ENCODE data around the gene ABR.

Gene ABR

DNA sequence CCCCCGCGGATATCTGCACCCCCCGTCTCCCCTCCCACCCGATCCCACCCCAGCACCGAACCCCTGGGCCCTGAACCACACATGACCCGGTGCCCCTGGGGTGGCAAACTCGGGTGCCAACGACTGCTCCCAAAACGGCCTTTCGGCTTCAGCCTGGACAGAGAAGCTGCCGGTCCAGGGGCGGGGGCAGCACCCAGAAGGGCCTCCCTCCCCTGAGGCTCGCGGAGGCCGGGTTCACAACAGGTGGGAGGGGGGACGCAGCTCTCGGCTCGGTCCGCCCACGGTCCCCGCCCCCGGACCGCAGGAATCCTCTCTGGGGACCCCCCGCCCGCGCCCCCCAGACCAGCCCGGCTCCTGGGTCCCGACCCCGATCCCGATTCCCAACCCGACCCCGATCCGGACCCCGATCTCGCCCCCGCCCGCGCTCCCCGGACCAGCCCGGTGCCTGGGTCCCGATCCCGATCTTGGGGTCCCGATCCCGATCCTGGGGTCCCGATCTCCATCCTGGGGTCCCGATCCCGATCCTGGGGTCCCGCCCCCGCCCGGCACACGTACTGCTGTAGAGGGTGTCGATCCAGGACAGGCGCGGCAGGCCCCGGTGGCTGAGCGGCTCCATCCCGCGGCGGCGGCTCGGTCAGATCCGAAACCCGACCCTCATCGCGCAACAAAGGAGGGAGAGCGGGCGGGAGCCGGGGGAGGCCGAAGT is 516 bp downstream of the ABR start:
- no peak for DNase-seq (ENCODE audit: low read depth, low spot score)
- peak overlapping the region; percentile 44 for H3K4me3 ChIP-seq (ENCODE audit: low read length)

DNA sequence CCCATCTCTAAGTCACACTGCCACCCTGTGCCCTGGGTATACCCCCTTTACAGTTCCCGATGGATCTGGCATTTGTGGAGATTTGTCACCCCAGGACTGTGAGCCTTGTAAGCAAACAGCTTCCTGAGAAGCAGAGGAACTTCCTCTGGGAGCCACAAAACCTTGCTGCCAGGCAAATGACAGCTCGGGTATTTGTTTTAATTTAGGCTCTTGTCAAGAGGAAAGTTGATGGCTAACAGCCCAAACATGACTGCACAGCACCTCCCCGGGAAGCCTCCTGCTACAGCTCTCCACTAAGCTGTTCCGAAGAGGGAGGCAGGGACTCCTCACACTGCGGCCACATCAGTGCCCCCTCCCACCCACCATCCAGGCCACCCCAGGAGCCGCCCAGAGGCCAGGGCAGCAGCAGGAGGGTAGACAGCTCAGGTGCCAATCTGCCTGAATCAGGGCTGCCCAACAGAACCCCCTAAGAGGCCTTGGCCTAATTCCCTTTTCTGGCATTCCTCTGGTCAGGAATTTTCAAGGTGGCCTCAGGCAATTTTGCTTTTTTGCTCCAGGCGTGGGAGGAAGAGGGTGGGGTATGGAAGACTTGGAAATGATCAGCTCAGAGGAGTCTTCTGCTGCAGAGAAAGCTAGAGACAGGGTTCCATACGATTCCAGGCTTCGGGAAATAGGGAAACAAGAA is 2.6 kb downstream of the ABR start:
- H3K4me3 ChIP-seq (ENCODE audit: low read length), result no peak overlapping the region
- DNase-seq (ENCODE audit: low read depth, low spot score), result no peak

DNA sequence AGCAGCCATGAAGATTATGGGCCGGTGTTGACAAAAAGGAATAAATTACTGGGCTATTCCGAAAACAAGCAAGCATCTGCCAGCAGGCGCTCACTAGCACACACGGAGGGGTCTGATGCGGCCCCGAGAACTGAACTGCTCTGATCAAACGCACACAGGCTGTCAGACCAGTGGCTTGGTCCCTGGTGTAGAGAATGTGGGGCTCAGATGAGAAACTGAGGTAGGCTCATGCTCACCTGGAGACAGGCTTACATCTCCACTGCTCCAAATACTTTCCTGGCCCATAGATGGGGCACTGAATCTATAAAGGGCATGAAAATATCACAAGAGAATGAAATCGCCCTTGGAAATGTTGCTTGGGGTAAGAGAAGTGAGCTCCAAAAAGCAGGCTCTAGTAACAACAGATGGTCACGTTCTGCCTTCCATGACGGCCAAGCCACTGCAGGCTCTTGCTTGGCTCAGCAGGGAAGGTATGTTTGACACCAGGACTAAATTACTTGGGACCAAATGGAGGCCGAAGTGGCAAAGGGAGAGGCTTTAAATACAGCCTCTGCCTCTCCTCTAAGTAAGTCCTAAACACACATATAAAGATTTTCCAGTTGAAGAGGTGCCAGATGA is 5.4 kb downstream of the ABR start:
- no peak for DNase-seq (ENCODE audit: low read depth, low spot score)
- H3K4me3 ChIP-seq (ENCODE audit: low read length), result no peak overlapping the region

DNA sequence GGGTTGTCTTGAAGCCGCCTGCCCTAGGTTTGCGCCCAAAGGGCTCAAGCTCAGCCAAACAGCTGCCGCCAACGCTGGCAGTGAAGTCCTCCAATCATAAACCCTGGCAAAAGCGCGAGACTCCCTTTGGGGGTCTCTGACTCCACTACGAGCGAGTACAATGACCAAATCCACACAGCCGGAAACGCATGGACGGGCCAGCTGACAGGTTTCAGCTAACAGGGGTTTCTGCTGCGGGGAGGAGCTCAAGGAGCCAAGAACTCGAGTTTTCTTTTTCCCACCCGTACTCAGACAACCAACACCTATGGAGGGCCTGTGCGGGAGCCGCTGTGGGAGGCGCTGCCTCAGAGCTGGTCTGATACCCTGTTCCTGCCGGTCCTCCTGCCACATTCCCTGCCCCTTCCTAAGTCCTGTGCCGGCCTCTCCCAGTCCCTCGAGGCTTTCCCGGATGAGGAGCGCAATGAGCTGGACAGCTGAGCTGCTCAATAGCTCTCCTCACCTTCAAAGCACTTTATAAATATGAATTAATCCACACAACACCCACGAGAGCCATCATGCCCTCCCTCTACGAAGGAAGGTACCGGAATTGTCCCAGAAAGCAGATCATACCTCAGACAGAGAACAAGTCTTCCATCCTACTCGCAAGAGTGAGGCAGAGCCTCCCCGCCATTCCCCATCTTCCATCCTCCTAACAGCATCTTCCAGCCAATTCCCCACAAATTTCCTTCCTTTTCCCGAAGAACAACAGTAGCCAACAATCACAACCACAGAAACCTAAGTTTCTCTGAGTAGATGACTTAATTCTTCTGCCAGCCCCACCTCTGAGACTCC is 6.1 kb downstream of the ABR start:
- DNase-seq (ENCODE audit: low read depth, low spot score), result no peak
- H3K4me3 ChIP-seq (ENCODE audit: low read length), result no peak overlapping the region

DNA sequence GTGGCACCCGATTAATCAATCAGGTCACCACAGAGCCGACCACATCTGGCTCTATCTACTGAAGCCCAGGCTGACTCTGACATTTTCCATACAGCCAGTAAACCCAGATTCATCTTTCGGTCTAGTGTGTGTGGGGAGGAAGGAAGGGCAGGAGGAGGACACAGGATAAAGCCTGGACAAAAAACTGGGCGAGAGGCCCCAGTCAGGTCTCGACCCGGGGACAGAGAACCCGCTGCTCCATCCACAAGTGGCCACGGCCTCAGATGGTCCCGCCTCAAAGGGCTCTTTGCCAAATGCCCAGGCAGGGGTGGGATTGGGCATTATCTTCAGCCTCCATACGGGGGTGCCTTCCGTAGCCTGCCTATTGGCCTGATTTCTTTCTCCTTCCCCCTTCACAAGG is 7.8 kb downstream of the ABR start:
- no peak for DNase-seq (ENCODE audit: low read depth, low spot score)
- no peak overlapping the region for H3K4me3 ChIP-seq (ENCODE audit: low read length)

GRCh38 chr17:1170739-1171138 is 9.0 kb downstream of the ABR start:
- no peak for DNase-seq (ENCODE audit: low read depth, low spot score)

DNA sequence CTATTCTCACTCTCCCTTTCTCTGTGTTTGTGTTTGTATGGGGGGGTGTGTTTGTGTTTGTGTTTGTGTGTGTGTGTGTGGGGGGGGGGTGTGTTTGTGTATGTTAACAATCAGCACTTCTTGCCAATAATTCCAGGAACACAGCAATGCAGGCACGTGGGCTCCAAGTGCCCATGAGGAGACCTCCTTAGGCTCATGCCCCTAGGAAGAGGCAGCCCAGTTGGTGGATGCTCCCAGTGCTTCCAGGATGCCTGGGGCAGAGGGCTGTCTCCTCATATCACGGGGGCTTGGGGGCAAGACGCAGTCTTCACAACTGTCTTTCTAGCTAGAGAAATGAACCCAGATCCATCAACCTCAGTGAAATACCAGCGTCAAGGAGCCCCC is 9.9 kb downstream of the ABR start:
- DNase-seq (ENCODE audit: low read depth, low spot score), result no peak
- no peak overlapping the region for H3K4me3 ChIP-seq (ENCODE audit: low read length)

More at GRCh38 chr17:1170739-1171138, 9.0 kb downstream of the ABR start:
- no peak overlapping the region for H3K4me3 ChIP-seq (ENCODE audit: low read length)

GRCh38 chr17:1169221-1169928 is 10.4 kb downstream of the ABR start:
- no peak for DNase-seq (ENCODE audit: low read depth, low spot score)
- H3K4me3 ChIP-seq (ENCODE audit: low read length), result no peak overlapping the region

DNA sequence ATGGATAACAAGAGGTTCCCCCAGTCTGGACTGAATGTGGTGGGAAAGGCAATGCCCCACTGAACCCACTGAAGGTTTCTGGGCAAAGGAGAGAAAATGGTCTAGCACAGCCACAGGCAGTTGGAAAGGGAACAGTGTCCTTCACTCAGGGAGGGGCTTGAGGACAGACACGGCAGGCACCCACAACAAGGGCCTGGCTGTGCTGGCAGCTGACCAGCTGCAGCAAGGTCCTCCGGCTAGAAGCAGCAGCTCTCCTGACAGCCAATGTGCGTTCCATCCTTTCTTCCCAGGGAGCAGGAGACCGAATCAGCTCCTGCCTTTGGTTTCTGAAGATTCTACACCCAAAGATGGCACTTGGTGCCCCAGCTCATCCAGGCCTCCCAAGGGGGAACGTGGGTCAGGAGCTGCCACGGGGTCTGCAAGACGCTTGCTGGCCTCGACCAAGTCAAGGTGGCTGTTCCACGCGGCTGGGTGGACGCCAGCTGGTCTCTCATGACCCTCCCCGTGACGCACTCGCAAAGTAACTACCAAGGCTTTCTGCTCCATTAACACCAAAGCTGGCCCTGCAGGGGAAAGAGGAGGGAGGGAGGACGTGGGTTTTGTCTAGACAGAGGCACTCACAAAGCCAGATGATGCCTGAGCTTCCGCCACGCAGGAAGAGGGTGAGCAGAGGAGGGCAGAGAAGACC is 11.1 kb downstream of the ABR start:
- H3K4me3 ChIP-seq (ENCODE audit: low read length), result no peak overlapping the region
- no peak for DNase-seq (ENCODE audit: low read depth, low spot score)

- H3K4me3 ChIP-seq (ENCODE audit: low read length), result no peak overlapping the region
- DNase-seq (ENCODE audit: low read depth, low spot score), result no peak
These were observed 13.5 kb downstream of the ABR start for GRCh38 chr17:1166276-1166675.

GRCh38 chr17:1165836-1166235 is 13.9 kb downstream of the ABR start:
- DNase-seq (ENCODE audit: low read depth, low spot score), result no peak
- no peak overlapping the region for H3K4me3 ChIP-seq (ENCODE audit: low read length)

DNA sequence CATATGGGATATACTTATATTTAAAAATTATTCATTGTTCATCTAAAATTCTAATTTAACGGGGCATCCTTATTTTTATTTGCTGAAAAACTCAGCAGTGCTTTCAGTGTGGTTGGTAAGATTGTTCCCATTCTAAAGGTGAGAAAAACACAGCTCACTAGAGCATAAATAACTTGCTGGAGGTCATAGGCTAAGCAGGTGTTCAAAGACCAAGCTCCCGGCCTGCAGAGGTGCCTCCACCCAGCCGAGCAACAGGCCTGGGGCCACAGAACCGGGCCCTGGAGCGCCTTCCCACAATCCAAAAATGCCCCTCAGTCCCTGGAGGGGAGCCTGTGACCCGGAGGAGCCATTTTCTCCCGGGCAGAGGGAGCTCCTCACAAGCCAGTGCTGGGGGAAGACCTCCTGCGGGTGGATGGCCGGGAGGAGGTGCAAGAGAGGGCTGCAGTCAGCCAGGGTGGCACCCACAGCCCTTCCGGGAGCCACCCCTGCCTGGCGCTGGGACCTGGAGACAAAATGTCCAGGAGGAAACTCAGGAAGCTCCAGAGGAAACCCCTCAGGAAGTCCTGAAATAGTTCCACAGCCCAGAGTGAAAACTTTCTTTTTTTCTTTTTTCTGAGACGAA is 14.7 kb downstream of the ABR start:
- no peak overlapping the region for H3K4me3 ChIP-seq (ENCODE audit: low read length)
- DNase-seq (ENCODE audit: low read depth, low spot score), result no peak

GRCh38 chr17:1162116-1162855 is 17.5 kb downstream of the ABR start:
- H3K4me3 ChIP-seq (ENCODE audit: low read length), result no peak overlapping the region
- DNase-seq (ENCODE audit: low read depth, low spot score), result peak; percentile 29

DNA sequence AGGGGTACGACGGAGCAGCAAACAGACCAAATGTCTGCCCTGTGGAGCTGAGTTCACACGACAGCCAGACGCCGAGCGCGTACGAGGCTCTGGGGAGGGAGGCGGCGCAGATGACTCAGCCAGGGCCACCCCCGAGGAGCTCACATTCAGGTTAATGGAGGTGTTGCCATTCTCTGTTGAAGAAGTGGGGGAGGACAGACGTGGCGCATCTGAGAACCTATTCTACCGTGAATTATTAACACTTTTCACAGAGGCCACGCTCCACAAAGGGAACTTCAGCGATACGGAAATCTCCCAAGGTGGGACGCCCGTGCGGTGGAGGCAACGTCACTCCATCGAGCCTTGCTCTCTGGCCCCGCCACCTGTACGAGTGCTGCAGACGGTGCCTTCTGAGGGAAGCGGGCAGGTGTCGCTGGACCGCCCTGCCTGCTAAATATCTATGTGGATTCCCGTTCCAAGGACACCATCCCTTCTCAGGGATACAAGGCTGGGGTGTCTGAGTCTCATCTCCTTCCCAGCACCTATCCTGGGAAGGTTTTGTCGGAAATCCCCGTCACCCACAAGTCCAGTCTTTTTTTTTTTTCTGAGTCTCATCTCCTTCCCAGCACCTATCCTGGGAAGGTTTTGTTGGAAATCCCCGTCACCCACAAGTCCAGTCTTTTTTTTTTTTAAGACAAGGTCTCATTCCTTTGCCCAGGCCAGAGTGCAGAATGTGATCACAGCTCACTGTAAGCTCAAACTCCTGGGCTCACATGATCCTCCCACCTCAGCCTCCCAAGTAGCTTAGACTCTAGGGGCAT is 19.0 kb downstream of the ABR start:
- no peak for DNase-seq (ENCODE audit: low read depth, low spot score)
- H3K4me3 ChIP-seq (ENCODE audit: low read length), result no peak overlapping the region

- no peak for DNase-seq (ENCODE audit: low read depth, low spot score)
- H3K4me3 ChIP-seq (ENCODE audit: low read length), result no peak overlapping the region
These were observed 20.2 kb downstream of the ABR start for GRCh38 chr17:1159431-1160180.

DNA sequence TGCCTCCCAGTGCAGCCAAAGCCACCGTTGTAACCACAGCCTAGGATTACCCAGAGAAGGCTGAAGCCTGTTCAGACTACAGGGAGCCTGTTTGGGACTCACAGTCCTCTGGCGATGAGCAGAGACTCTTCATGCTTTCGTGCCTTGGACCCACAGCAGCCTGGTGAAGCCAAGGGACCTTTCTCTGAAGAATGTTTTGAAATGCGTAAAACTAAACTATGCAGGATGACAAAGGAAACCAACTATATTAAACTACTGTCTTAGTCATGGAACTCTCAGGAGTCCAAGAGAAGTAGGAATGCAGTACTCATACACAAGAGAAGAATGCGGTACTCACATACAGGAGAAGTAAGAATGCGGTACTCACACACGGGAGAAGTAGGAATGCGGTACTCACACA is 20.9 kb downstream of the ABR start:
- no peak for DNase-seq (ENCODE audit: low read depth, low spot score)
- no peak overlapping the region for H3K4me3 ChIP-seq (ENCODE audit: low read length)

Data from Jurkat, Clone E6-1 (cell line).